ENCODE results near the gene MED9.

The MED9 gene

DNA sequence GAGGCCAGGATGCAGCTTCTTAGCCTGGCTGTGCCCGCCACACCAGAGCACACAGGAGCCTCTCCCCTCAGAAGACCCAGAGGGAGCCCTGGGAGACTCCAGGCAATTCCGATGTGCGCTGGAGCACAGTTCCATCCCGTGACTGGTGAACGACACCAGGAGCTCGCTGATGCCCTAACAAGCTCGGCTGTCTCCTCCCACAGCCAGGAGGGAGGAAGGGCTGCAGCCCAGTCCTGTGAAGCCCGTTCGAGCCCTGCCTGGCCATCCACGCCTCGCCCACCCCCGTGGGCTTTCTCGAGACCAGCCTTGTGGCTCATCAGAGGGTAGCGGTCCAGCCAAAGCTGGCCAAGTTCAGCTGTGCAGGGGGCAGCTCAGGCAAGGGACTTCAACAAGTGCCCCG is 41.2 kb downstream of the MED9 start:
- no peak overlapping the region for H3K4me2 ChIP-seq (ENCODE audit: low read depth, low read length)
- H3K9me3 ChIP-seq (replicated peaks; ENCODE audit: insufficient read depth, low read length): no peaks in the 10 kb centered on the region
- H3F3A ChIP-seq (ENCODE audit: insufficient read depth, low read length): no peaks in the 10 kb centered on the region
- no peaks in the 10 kb centered on the region for H3K9me2 ChIP-seq (replicated peaks; ENCODE audit: insufficient read depth, low read length)
- no peaks in the 10 kb centered on the region for H3K79me2 ChIP-seq (ENCODE audit: low read length)
- no peak for DNase-seq
- TF ChIP-seq, protein P1, sequence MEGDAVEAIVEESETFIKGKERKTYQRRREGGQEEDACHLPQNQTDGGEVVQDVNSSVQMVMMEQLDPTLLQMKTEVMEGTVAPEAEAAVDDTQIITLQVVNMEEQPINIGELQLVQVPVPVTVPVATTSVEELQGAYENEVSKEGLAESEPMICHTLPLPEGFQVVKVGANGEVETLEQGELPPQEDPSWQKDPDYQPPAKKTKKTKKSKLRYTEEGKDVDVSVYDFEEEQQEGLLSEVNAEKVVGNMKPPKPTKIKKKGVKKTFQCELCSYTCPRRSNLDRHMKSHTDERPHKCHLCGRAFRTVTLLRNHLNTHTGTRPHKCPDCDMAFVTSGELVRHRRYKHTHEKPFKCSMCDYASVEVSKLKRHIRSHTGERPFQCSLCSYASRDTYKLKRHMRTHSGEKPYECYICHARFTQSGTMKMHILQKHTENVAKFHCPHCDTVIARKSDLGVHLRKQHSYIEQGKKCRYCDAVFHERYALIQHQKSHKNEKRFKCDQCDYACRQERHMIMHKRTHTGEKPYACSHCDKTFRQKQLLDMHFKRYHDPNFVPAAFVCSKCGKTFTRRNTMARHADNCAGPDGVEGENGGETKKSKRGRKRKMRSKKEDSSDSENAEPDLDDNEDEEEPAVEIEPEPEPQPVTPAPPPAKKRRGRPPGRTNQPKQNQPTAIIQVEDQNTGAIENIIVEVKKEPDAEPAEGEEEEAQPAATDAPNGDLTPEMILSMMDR (IDR thresholded peaks at IDR 0.05; ENCODE audit: low read length): no peak
- TF ChIP-seq EZH2phosphoT487 (IDR thresholded peaks at IDR 0.05; ENCODE audit: low read length) (no peak), EZH2 (optimal IDR thresholded peaks at IDR 0.05; ENCODE audit: low read depth, low read length) (no peak)
- H3K36me3 ChIP-seq (replicated peaks; ENCODE audit: insufficient read depth, low read length): no peaks in the 10 kb centered on the region
- no peaks in the 10 kb centered on the region for H3K27me3 ChIP-seq (replicated peaks; ENCODE audit: insufficient read depth, low read length)
- H3K27ac ChIP-seq (ENCODE audit: low read length): no peak overlapping the region
- H3K4me1 ChIP-seq (ENCODE audit: low read length): no peaks in the 10 kb centered on the region
- H4K20me1 ChIP-seq (ENCODE audit: insufficient read depth, low read length): no peaks in the 10 kb centered on the region
- H3K4me3 ChIP-seq (ENCODE audit: low read length): no peak overlapping the region
- H2AFZ ChIP-seq (ENCODE audit: low read length): no peak overlapping the region
- no peak overlapping the region for H3K9ac ChIP-seq (ENCODE audit: low read length)

DNA sequence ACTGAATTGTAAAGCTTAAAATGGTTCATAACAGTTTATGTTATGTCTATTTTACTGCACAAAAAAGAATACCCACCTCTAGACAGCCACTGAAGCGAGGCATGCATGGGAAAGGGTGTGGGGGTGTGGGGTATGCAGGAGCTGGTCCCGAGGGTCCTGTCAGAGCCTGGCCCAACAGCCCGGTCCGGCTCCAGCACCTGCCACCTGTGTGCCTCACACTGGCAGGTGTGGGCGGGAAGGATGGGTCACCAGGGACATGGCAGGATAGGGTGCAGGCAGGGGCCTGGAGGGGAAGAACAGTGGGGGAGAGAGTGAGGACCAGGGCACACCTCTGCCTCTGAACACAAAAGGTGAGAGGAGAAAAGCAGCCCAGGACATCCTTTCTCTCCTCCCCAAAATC is 42.2 kb downstream of the MED9 start:
- no peaks in the 10 kb centered on the region for H3K79me2 ChIP-seq (ENCODE audit: low read length)
- no peak for DNase-seq
- H3K9ac ChIP-seq (ENCODE audit: low read length): no peak overlapping the region
- no peak overlapping the region for H2AFZ ChIP-seq (ENCODE audit: low read length)
- H3K4me2 ChIP-seq (ENCODE audit: low read depth, low read length): no peak overlapping the region
- no peaks in the 10 kb centered on the region for H3F3A ChIP-seq (ENCODE audit: insufficient read depth, low read length)
- H3K9me3 ChIP-seq (replicated peaks; ENCODE audit: insufficient read depth, low read length): no peaks in the 10 kb centered on the region
- H3K27ac ChIP-seq (ENCODE audit: low read length): no peak overlapping the region
- no peak overlapping the region for H3K4me3 ChIP-seq (ENCODE audit: low read length)
- H3K36me3 ChIP-seq (replicated peaks; ENCODE audit: insufficient read depth, low read length): no peaks in the 10 kb centered on the region
- H4K20me1 ChIP-seq (ENCODE audit: insufficient read depth, low read length): no peaks in the 10 kb centered on the region
- no peaks in the 10 kb centered on the region for H3K4me1 ChIP-seq (ENCODE audit: low read length)
- H3K9me2 ChIP-seq (replicated peaks; ENCODE audit: insufficient read depth, low read length): no peaks in the 10 kb centered on the region
- TF ChIP-seq, protein P1 (IDR thresholded peaks at IDR 0.05; ENCODE audit: low read length): no peak
- TF ChIP-seq EZH2 (optimal IDR thresholded peaks at IDR 0.05; ENCODE audit: low read depth, low read length) (no peak), EZH2phosphoT487 (IDR thresholded peaks at IDR 0.05; ENCODE audit: low read length) (no peak)
- no peaks in the 10 kb centered on the region for H3K27me3 ChIP-seq (replicated peaks; ENCODE audit: insufficient read depth, low read length)

DNA sequence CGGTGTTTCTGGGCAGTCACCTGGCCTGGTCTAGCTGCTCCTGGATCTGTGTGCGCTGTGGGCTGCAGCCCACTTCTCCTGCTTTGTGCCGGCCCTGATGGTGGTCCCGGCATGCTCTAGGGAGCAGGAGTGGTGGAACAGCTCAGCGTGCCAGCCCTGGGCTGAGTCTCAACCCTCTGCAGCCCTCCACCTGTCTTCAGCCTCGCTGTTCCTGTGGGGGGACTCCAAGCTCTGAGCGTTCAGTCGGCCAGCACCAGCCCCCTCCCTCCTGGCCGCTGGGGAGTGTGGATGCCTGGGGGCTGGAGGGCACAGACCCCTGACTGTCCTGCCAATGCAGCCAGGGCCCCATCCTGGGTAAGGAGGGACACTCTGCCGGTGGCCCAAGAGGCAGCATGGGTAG is 43.1 kb downstream of the MED9 start:
- TF ChIP-seq, protein P1 (IDR thresholded peaks at IDR 0.05; ENCODE audit: low read length): no peak
- no peak for TF ChIP-seq EZH2phosphoT487 (IDR thresholded peaks at IDR 0.05; ENCODE audit: low read length)
- no peak for TF ChIP-seq EZH2 (optimal IDR thresholded peaks at IDR 0.05; ENCODE audit: low read depth, low read length)
- Histone ChIP-seq H4K20me1 (ENCODE audit: insufficient read depth, low read length) (no peaks in the 10 kb centered on the region), H2AFZ (ENCODE audit: low read length) (no peak overlapping the region), H3K27me3 (replicated peaks; ENCODE audit: insufficient read depth, low read length) (no peaks in the 10 kb centered on the region), H3K27ac (ENCODE audit: low read length) (no peak overlapping the region), H3K36me3 (replicated peaks; ENCODE audit: insufficient read depth, low read length) (no peaks in the 10 kb centered on the region), H3F3A (ENCODE audit: insufficient read depth, low read length) (no peaks in the 10 kb centered on the region), H3K79me2 (ENCODE audit: low read length) (no peaks in the 10 kb centered on the region), H3K4me1 (ENCODE audit: low read length) (no peaks in the 10 kb centered on the region), H3K4me2 (ENCODE audit: low read depth, low read length) (no peak overlapping the region), H3K4me3 (ENCODE audit: low read length) (no peak overlapping the region), H3K9me3 (replicated peaks; ENCODE audit: insufficient read depth, low read length) (no peaks in the 10 kb centered on the region), H3K9ac (ENCODE audit: low read length) (no peak overlapping the region), H3K9me2 (replicated peaks; ENCODE audit: insufficient read depth, low read length) (no peaks in the 10 kb centered on the region)
- DNase-seq: no peak
